A673 (cell line): ENCODE measurements around the gene CPTP.

ENCODE experiments used
- EZH2 ChIP-seq: fragments of 200-600 bp; sonication (generic); IDR thresholded peaks from 2 replicates; pipeline ENCODE4 v1.6.1; 2017; ENCODE audit warnings: borderline replicate concordance, low read depth, mild to moderate bottlenecking, mixed read lengths, antibody characterized with exemption, low read length; ENCODE audit not compliant: poor library complexity, severe bottlenecking
- TF ChIP-seq, protein P1 (sequence below): fragments of 300-800, 200-600 bp; sonication (generic); conservative IDR thresholded peaks from 2 replicates; pipeline ENCODE4 v1.5.1; 2017; ENCODE audit warnings: low read depth, mild to moderate bottlenecking, antibody characterized with exemption, low read length, moderate library complexity, mixed read lengths

DNA sequence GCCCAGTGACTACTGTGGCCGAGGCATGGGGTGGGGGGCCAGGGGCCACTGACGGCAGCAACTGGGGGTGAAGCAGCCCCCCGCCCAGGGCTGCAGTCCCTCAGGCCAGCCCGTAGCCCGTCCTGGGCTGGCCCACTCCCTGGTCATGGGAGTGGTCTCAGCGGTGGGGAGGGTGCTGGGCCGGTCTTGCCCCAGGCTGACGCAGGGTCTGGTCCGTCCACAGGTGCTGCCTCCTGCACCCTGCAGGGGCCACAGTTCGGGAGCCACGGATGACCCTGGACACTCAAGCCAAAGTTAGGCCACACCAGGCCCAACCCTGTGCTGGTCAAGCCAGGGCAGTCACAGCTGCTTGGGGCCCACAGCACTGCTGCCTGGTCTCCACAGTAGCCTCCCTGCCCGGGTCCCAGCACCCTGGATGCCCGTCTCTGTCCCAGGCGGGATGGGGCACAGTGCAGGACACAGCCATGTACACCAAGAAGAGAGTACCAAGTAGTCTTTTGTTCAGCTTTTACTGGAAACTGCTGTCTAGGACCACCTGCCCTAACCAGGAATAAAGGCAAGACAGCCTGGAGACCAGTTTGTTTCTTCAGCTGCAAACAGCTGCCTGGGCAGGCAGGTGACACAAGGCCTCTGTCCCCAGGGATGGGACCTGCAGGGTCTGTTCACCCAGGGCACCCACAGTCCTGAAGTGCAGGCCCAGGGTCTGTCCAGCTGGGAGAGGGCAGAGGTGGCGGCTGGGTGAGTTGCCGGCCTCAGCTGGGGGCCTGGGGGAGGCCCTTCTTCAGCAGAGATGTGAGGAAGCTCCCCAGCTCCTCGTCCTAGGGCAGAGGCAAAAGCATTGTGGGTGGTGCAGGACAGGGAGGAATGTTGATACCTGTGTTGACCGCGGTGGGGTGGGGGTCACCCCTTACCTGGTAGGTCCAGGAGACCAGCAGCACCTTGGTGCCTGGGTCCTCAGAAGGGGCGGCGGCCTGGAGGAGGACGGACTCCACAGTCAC is 13.2 kb upstream of the CPTP start:
- TF ChIP-seq, protein P1, sequence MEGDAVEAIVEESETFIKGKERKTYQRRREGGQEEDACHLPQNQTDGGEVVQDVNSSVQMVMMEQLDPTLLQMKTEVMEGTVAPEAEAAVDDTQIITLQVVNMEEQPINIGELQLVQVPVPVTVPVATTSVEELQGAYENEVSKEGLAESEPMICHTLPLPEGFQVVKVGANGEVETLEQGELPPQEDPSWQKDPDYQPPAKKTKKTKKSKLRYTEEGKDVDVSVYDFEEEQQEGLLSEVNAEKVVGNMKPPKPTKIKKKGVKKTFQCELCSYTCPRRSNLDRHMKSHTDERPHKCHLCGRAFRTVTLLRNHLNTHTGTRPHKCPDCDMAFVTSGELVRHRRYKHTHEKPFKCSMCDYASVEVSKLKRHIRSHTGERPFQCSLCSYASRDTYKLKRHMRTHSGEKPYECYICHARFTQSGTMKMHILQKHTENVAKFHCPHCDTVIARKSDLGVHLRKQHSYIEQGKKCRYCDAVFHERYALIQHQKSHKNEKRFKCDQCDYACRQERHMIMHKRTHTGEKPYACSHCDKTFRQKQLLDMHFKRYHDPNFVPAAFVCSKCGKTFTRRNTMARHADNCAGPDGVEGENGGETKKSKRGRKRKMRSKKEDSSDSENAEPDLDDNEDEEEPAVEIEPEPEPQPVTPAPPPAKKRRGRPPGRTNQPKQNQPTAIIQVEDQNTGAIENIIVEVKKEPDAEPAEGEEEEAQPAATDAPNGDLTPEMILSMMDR, result no peak
- no peak for TF ChIP-seq EZH2
